KMS-11 (cell line): ENCODE measurements around the gene FAM13A.

ENCODE experiments used
- H2AFZ ChIP-seq: fragments of 200-600 bp; sonication (generic); 2 replicates; pipeline ENCODE4 v1.6.1; 2016; ENCODE audit warnings: antibody characterized with exemption, mixed run types, low read depth
- H3K27ac ChIP-seq: fragments of 200-600 bp; sonication (generic); 2 replicates; pipeline ENCODE4 v1.6.1; 2016; ENCODE audit warnings: mild to moderate bottlenecking, mixed run types
- H3K27me3 ChIP-seq: fragments of 200-600 bp; sonication (generic); 2 replicates; pipeline ENCODE4 v1.6.1; 2017; ENCODE audit warnings: mild to moderate bottlenecking, low read depth, mixed run types, moderate library complexity; ENCODE audit not compliant: insufficient read depth
- H3K36me3 ChIP-seq: fragments of 200-600 bp; sonication (generic); 2 replicates; pipeline ENCODE4 v1.6.1; 2017; ENCODE audit warnings: mild to moderate bottlenecking, mixed run types; ENCODE audit not compliant: insufficient read depth
- H3K4me1 ChIP-seq: fragments of 200-600 bp; sonication (generic); 2 replicates; pipeline ENCODE4 v1.6.1; 2016; ENCODE audit warnings: mild to moderate bottlenecking, low read depth, mixed run types; ENCODE audit not compliant: poor library complexity, severe bottlenecking
- H3K4me2 ChIP-seq: fragments of 200-600 bp; sonication (generic); 2 replicates; pipeline ENCODE4 v1.7.0; 2016; ENCODE audit warnings: mild to moderate bottlenecking, mixed run types
- H3K4me3 ChIP-seq: fragments of 200-600 bp; sonication (generic); IDR thresholded peaks from 2 replicates; pipeline ENCODE4 v1.6.1; 2017; ENCODE audit warnings: low read depth, low read length, mixed read lengths; ENCODE audit not compliant: insufficient read depth
- H3K79me2 ChIP-seq: fragments of 200-600 bp; sonication (generic); 2 replicates; pipeline ENCODE4 v1.6.1; 2016; ENCODE audit warnings: low read depth, mixed run types; ENCODE audit not compliant: insufficient read depth
- H3K9ac ChIP-seq: fragments of 200-600 bp; sonication (generic); 2 replicates; pipeline ENCODE4 v1.6.1; 2016; ENCODE audit warnings: mild to moderate bottlenecking, mixed run types
- H4K20me1 ChIP-seq: fragments of 200-600 bp; sonication (generic); 2 replicates; pipeline ENCODE4 v1.6.1; 2016; ENCODE audit warnings: mild to moderate bottlenecking, mixed run types; ENCODE audit not compliant: insufficient read depth
- CTCF ChIP-seq: fragments of 200-600 bp; sonication (generic); conservative IDR thresholded peaks from 2 replicates; pipeline ENCODE4 v1.6.1; 2017; ENCODE audit warnings: low read depth, mild to moderate bottlenecking, antibody characterized with exemption, low read length, moderate library complexity, mixed read lengths

Gene FAM13A

GRCh38 chr4:88810325-88810724 lies 246.7 kb downstream of the FAM13A start:
- no peak for TF ChIP-seq CTCF
- H4K20me1 ChIP-seq = no peaks in the 10 kb centered on the region
- no peak overlapping the region for H3K4me2 ChIP-seq

GRCh38 chr4:88809576-88810219 lies 247.3 kb downstream of the FAM13A start:
- TF ChIP-seq CTCF = no peak
- H3K27ac ChIP-seq = no peak overlapping the region
- H3K4me1 ChIP-seq = peaks cover 8% of the 10 kb centered on the region
- H3K4me3 ChIP-seq = no peak overlapping the region
- no peak overlapping the region for H3K4me2 ChIP-seq
- H3K9ac ChIP-seq = no peak overlapping the region
- no peaks in the 10 kb centered on the region for H3K27me3 ChIP-seq
- H3K36me3 ChIP-seq = no peaks in the 10 kb centered on the region
- H4K20me1 ChIP-seq = no peaks in the 10 kb centered on the region
- H3K79me2 ChIP-seq = no peaks in the 10 kb centered on the region
- no peak overlapping the region for H2AFZ ChIP-seq

More at GRCh38 chr4:88810325-88810724, 246.7 kb downstream of the FAM13A start:
- Histone ChIP-seq H3K79me2 (no peaks in the 10 kb centered on the region), H3K9ac (no peak overlapping the region), H3K27me3 (no peaks in the 10 kb centered on the region), H3K4me1 (peaks cover 12% of the 10 kb centered on the region), H2AFZ (no peak overlapping the region), H3K27ac (no peak overlapping the region), H3K36me3 (no peaks in the 10 kb centered on the region), H3K4me3 (no peak overlapping the region)

- Histone ChIP-seq H3K4me3 (no peak overlapping the region), H3K4me2 (no peak overlapping the region), H3K4me1 (peaks cover 8% of the 10 kb centered on the region), H3K79me2 (no peaks in the 10 kb centered on the region), H3K36me3 (no peaks in the 10 kb centered on the region), H2AFZ (no peak overlapping the region), H3K27me3 (no peaks in the 10 kb centered on the region), H3K9ac (no peak overlapping the region), H4K20me1 (no peaks in the 10 kb centered on the region), H3K27ac (no peak overlapping the region)
- TF ChIP-seq CTCF = no peak
Measured at GRCh38 chr4:88809101-88809500, 247.9 kb downstream of the FAM13A start.

- TF ChIP-seq CTCF = no peak
- H3K27me3 ChIP-seq = no peaks in the 10 kb centered on the region
- H4K20me1 ChIP-seq = no peaks in the 10 kb centered on the region
- H3K4me1 ChIP-seq = peaks cover 21% of the 10 kb centered on the region
- H2AFZ ChIP-seq = no peak overlapping the region
- H3K9ac ChIP-seq = no peak overlapping the region
- H3K27ac ChIP-seq = no peak overlapping the region
- no peaks in the 10 kb centered on the region for H3K79me2 ChIP-seq
- no peaks in the 10 kb centered on the region for H3K36me3 ChIP-seq
- H3K4me3 ChIP-seq = no peak overlapping the region
- no peak overlapping the region for H3K4me2 ChIP-seq
Measured at GRCh38 chr4:88807499-88807898, 249.5 kb downstream of the FAM13A start.
